KMS-11 (cell line): ENCODE data around the gene NPR1.

Experiments
- H2AFZ ChIP-seq: fragments of 200-600 bp; sonication (generic); 2 replicates; pipeline ENCODE4 v1.6.1; 2016; ENCODE audit warnings: antibody characterized with exemption, mixed run types, low read depth
- H3K27ac ChIP-seq: fragments of 200-600 bp; sonication (generic); 2 replicates; pipeline ENCODE4 v1.6.1; 2016; ENCODE audit warnings: mild to moderate bottlenecking, mixed run types
- H3K27me3 ChIP-seq: fragments of 200-600 bp; sonication (generic); 2 replicates; pipeline ENCODE4 v1.6.1; 2017; ENCODE audit warnings: mild to moderate bottlenecking, low read depth, mixed run types, moderate library complexity; ENCODE audit not compliant: insufficient read depth
- H3K36me3 ChIP-seq: fragments of 200-600 bp; sonication (generic); 2 replicates; pipeline ENCODE4 v1.6.1; 2017; ENCODE audit warnings: mild to moderate bottlenecking, mixed run types; ENCODE audit not compliant: insufficient read depth
- H3K4me1 ChIP-seq: fragments of 200-600 bp; sonication (generic); 2 replicates; pipeline ENCODE4 v1.6.1; 2016; ENCODE audit warnings: mild to moderate bottlenecking, low read depth, mixed run types; ENCODE audit not compliant: poor library complexity, severe bottlenecking
- H3K4me2 ChIP-seq: fragments of 200-600 bp; sonication (generic); 2 replicates; pipeline ENCODE4 v1.7.0; 2016; ENCODE audit warnings: mild to moderate bottlenecking, mixed run types
- H3K4me3 ChIP-seq: fragments of 200-600 bp; sonication (generic); IDR thresholded peaks from 2 replicates; pipeline ENCODE4 v1.6.1; 2017; ENCODE audit warnings: low read depth, low read length, mixed read lengths; ENCODE audit not compliant: insufficient read depth
- H3K79me2 ChIP-seq: fragments of 200-600 bp; sonication (generic); 2 replicates; pipeline ENCODE4 v1.6.1; 2016; ENCODE audit warnings: low read depth, mixed run types; ENCODE audit not compliant: insufficient read depth
- H3K9ac ChIP-seq: fragments of 200-600 bp; sonication (generic); 2 replicates; pipeline ENCODE4 v1.6.1; 2016; ENCODE audit warnings: mild to moderate bottlenecking, mixed run types
- H4K20me1 ChIP-seq: fragments of 200-600 bp; sonication (generic); 2 replicates; pipeline ENCODE4 v1.6.1; 2016; ENCODE audit warnings: mild to moderate bottlenecking, mixed run types; ENCODE audit not compliant: insufficient read depth
- CTCF ChIP-seq: fragments of 200-600 bp; sonication (generic); conservative IDR thresholded peaks from 2 replicates; pipeline ENCODE4 v1.6.1; 2017; ENCODE audit warnings: low read depth, mild to moderate bottlenecking, antibody characterized with exemption, low read length, moderate library complexity, mixed read lengths

Gene NPR1

GRCh38 chr1:153677718-153678518 lies 570 bp upstream of the NPR1 start:
- Histone ChIP-seq H4K20me1 (no peaks in the 10 kb centered on the region), H3K79me2 (no peaks in the 10 kb centered on the region), H3K36me3 (no peaks in the 10 kb centered on the region), H3K9ac (no peak overlapping the region), H2AFZ (peak overlapping the region; percentile 0; the same call in 1 of the 2 replicates), H3K27ac (no peak overlapping the region), H3K4me3 (no peak overlapping the region), H3K4me2 (peak overlapping the region; percentile 4; the same call in 1 of the 2 replicates), H3K27me3 (peaks cover 51% of the 10 kb centered on the region), H3K4me1 (peaks cover 11% of the 10 kb centered on the region)
- TF ChIP-seq CTCF, result peak; percentile 100

DNA sequence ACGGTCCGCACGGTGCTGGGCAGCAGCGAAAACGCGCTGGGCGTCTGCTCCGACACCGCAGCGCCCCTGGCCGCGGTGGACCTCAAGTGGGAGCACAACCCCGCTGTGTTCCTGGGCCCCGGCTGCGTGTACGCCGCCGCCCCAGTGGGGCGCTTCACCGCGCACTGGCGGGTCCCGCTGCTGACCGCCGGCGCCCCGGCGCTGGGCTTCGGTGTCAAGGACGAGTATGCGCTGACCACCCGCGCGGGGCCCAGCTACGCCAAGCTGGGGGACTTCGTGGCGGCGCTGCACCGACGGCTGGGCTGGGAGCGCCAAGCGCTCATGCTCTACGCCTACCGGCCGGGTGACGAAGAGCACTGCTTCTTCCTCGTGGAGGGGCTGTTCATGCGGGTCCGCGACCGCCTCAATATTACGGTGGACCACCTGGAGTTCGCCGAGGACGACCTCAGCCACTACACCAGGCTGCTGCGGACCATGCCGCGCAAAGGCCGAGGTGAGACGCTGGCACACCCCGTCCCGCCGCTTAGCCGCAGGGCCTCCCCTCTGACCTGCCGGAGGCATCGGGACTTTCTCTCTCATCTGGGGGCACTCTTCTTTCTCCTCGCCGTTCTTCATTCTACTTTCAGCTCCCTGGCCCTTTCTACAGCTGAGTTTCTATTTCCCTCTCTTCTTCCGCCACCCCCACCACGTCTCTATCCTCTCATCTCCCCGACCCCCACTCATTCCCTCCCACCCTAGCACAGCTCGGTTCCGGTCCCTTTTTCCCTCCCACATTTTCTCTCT lies 1.0 kb downstream of the NPR1 start:
- Histone ChIP-seq H3K79me2 (no peaks in the 10 kb centered on the region), H3K9ac (no peak overlapping the region), H3K4me3 (no peak overlapping the region), H3K4me1 (peaks cover 11% of the 10 kb centered on the region), H3K27ac (no peak overlapping the region), H2AFZ (no peak overlapping the region), H3K4me2 (no peak overlapping the region), H3K36me3 (no peaks in the 10 kb centered on the region), H4K20me1 (no peaks in the 10 kb centered on the region), H3K27me3 (peaks cover 59% of the 10 kb centered on the region)
- TF ChIP-seq CTCF, result no peak

GRCh38 chr1:153680120-153680403 lies 1.6 kb downstream of the NPR1 start:
- Histone ChIP-seq H3K27me3 (peaks cover 59% of the 10 kb centered on the region), H3K79me2 (no peaks in the 10 kb centered on the region), H2AFZ (no peak overlapping the region), H3K4me2 (no peak overlapping the region), H3K4me3 (no peak overlapping the region), H3K9ac (no peak overlapping the region), H3K27ac (no peak overlapping the region), H3K4me1 (peaks cover 11% of the 10 kb centered on the region), H3K36me3 (no peaks in the 10 kb centered on the region), H4K20me1 (no peaks in the 10 kb centered on the region)
- TF ChIP-seq CTCF, result no peak

- H3K36me3 ChIP-seq, result no peaks in the 10 kb centered on the region
- no peak overlapping the region for H3K27ac ChIP-seq
- no peak overlapping the region for H3K4me3 ChIP-seq
- no peak for TF ChIP-seq CTCF
- H4K20me1 ChIP-seq, result no peaks in the 10 kb centered on the region
- no peaks in the 10 kb centered on the region for H3K79me2 ChIP-seq
- peaks cover 75% of the 10 kb centered on the region for H3K27me3 ChIP-seq
- no peak overlapping the region for H2AFZ ChIP-seq
- H3K4me1 ChIP-seq, result peaks cover 7% of the 10 kb centered on the region
- no peak overlapping the region for H3K4me2 ChIP-seq
- no peak overlapping the region for H3K9ac ChIP-seq
Measured at GRCh38 chr1:153682730-153683129, 4.2 kb downstream of the NPR1 start.
